NCI-H1092 (cell line): Measurements from ENCODE around the gene ANP32B.
"Not testable (repeated sequence)": the region's sequence is repeated elsewhere in the genome, so short reads cannot be mapped to it uniquely, and the experiment has no call there.

Experiments used
- DNase-seq: peaks from one replicate; lab custom pipeline; 2025; lab: John Stamatoyannopoulos, UW

The ANP32B gene

DNA sequence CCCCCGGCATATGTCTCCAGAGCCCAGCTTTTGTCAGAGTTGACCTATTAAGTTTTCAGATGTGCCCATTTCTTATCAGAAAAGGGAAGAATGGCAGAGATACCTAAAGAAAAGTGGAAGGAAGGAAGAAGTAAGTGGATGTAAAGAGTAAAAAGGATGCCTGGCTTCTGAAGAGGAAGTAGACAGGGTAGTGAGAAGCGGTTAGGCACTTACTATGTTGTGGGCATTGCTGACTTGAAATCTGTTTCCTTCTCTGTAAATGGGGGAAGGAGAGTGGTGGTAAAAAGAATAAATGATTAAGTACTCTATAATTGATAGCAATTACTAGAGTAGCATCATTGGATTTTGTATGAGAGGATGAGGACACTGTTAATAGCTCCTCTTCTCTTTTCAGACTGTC, 9.9 kb downstream of the ANP32B start:
- DNase-seq, result no peak

- DNase-seq, result no peak
Observed at GRCh38 chr9:97994703-97995102, 11.6 kb downstream of the ANP32B start.

GRCh38 chr9:97996676-97997075, 13.5 kb downstream of the ANP32B start:
- DNase-seq, result not testable (repeated sequence)

GRCh38 chr9:97997330-97998276, 14.5 kb downstream of the ANP32B start:
- no peak for DNase-seq

DNA sequence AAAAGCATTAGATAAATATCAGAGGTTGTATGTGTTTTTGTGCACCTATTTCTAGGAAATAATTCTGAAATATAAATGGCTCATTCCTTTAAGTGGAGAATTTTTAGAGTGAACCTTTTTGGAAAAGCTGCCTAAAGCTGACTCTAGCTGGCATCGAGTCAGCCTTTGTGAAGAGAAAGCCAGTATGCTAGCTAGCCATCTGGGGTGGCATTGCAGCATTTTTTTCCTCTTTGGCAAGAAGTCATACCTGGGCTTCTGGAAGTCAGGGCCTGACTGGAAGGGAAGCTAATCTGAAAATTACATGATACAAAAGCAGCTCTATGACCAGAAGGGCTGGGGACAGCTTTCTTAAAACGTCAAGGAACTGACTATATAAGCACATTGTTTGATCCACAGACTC, 19.7 kb downstream of the ANP32B start:
- no peak for DNase-seq

- DNase-seq, result no peak
Observed at GRCh38 chr9:98006127-98006796, 23.1 kb downstream of the ANP32B start.

DNA sequence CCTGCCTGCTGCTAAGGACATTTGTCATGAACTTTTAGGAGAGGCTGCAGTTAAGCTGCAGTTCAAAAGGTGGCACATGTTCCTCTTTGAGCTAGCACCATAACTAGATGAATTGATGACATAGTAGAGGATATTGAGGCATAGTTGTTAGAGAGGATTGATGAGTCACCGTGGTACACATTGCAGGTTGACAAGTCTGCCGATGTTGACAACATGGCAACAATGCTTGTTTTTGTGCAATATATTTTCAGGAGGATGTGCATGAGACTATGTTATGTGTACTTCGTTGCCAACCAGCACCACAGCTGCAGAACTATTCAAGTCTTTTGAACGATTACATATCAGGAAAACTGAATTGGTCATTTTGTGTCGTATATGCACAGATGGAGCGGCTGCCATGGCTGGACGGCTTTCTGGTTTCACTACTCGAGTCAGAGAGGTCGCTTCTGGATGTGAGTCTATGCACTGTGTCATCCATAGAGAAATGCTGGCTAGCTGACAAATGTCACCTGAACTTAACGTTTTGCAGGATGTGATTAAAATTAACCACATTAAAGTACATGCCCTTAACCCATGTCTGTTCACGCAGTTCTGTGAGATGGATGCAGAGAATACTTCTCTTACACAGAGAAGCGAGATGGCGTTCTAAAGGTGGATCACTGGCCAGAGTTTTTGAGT, 24.2 kb downstream of the ANP32B start:
- DNase-seq, result no peak

GRCh38 chr9:98008764-98009163, 25.6 kb downstream of the ANP32B start:
- DNase-seq, result no peak

GRCh38 chr9:98009437-98009836, 26.3 kb downstream of the ANP32B start:
- DNase-seq, result no peak

DNA sequence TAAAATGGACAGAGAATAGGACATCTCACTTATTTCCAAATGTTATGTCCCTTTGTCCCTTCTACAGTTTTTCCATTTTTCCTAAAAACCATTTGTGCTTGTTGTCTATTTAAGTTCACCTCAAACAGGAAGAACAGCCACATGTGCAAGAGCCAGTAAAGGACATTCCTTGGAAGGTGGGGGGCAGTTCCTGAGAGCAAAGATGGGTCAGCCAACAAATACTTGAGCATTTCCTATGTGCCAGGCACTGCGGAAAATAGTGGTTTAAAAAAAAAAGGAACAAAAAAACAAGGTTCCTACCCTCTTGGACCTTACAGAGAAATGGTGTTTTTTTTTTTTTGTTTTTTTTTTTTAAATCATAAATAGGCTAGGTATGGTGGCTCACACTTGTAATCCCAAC, 26.8 kb downstream of the ANP32B start:
- DNase-seq, result no peak

- DNase-seq, result no peak
Observed at GRCh38 chr9:98010445-98010844, 27.3 kb downstream of the ANP32B start.

DNA sequence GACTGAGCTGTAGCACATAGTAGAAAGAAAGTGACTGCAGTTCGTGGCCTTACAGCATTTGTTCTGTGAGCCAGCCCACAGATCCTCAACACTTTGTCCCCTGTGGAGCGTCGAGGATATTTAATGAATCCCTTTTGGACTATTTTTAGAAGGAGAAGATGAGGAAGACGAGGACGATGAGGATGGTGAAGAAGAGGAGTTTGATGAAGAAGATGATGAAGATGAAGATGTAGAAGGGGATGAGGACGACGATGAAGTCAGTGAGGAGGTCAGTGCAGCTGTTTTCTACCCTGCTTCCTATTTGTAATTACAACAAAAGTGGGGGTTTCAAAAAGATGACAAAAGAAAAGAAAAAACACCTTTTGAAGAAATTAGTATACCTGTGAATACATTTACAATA, 28.0 kb downstream of the ANP32B start:
- no peak for DNase-seq

DNA sequence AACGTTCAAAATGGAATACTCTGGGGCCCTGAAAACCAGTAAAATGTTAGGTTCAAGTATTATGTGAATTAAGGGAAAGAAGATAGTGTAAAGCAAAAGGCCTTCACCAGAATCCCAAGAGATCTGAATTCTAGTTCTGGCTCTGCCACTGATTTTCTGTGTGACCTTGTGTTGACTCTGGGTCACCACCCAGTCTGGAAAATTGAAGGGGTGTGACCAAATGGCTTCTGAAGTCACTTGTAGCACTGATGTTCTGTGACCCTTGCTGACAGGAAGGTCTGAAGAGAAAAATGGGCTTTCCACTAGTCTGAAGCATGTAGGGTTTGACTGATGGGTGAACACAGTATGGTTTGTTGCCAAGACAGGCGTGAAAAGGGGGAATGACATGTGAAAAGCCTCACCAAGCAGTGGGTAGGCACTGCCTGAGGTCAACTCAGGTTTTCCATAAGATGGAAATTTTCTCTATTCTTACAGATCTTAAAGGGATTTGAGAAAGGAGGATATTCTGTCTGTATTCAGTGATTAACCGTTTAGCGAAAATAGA, 33.1 kb downstream of the ANP32B start:
- DNase-seq, result no peak

DNA sequence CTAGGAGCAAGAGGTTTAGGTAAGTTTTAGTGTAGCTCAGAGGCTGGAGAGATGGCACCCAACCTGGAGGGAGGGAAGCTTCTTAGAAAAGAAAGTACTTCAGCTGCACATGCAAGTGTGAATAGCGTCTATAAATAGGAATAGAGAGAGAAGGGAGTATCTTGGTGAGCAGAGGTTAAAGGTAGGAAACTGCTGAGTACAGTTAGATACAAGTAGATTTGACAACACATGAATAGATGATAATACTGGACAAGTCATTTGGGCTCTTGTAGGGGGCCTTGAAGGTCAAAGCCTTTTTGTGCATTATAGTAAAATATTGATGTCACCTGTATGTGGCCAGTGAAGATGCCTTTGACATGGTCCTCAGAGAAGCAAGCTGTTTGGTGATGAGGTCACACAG, 34.2 kb downstream of the ANP32B start:
- no peak for DNase-seq

- no peak for DNase-seq
Observed at GRCh38 chr9:98018347-98018746, 35.2 kb downstream of the ANP32B start.

- no peak for DNase-seq
Observed at GRCh38 chr9:98019098-98019497, 36.0 kb downstream of the ANP32B start.

- DNase-seq, result not testable (repeated sequence)
Observed at GRCh38 chr9:98019869-98020268, 36.7 kb downstream of the ANP32B start.

GRCh38 chr9:98020476-98021145, 37.5 kb downstream of the ANP32B start:
- no peak for DNase-seq

- DNase-seq, result no peak
Observed at GRCh38 chr9:98021306-98022040, 38.3 kb downstream of the ANP32B start.

DNA sequence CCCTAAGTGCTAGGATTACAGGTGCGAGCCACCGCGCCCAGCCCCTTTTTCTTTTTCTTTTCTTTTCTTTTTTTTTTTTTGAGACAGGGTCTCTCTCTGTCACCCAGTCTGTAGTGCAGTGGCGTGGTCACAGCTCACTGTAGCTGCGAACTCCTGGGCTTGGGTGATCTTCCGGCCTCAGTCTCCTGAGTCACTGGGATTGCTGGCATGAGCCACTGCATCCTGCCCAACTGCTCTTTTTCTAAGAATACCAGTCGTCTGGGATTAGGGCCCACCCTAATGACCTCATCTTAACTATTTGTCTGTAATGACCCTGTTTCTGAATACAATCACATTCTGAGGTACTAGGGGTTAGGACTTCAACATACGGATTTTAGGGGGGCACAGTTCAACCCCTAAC, 39.3 kb downstream of the ANP32B start:
- DNase-seq, result no peak

DNA sequence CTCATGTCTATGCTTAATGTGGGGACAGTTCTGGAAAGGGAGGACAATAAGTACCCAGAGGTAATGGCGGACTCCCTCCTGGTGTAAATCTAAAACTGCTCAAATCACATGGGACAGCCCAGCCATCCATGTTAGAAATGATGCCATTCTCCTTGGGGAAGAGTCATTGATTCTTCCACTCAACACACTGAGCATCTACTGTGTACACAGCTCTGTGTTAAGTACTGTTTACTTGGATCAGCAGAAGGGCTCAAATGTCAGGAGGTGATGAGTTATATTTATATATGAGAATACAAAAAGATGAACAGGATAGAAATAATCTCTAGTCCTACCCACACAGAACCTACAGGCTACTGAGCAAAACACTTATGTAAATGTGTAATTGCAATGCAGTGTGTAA, 41.6 kb downstream of the ANP32B start:
- no peak for DNase-seq
